PC-3 (cell line): Measurements from ENCODE around the gene UBE2R2. TPM values are rescaled to one million over a fixed set of nuclear protein-coding genes. Genes with fewer than 3 reads are reported as not detected.
"Not testable (repeated sequence)": the region's sequence is repeated elsewhere in the genome, so short reads cannot be mapped to it uniquely, and the experiment has no call there.

Experiments used
- ATAC-seq: fragments of 200-7000 bp; cut with Tn5 transposase; 2 replicates; pipeline ENCODE4 v1.9.1; 2020; ENCODE audit warnings: mild to moderate bottlenecking, moderate library complexity
- BruUV-seq: library from RNA; stranded (reverse); fragments of 400-500 nt; replicated peaks from 2 replicates; lab custom pipeline; 2021; lab: Mats Ljungman, UMichigan
- CTCF ChIA-PET: fragments of 300-600 bp; sonication (Branson Sonifier 250); formaldehyde crosslinking; loops from one replicate; lab custom pipeline; 2022; ENCODE audit warnings: antibody characterized with exemption; lab: Charles Lee
- POLR2A ChIA-PET: fragments of 300-600 bp; sonication (Branson Sonifier 250); formaldehyde crosslinking; loops from one replicate; lab custom pipeline; 2022; ENCODE audit warnings: antibody characterized with exemption; ENCODE audit not compliant: unreplicated experiment; lab: Charles Lee
- DNase-seq: peaks from one replicate; pipeline ENCODE4 v3.0.0-alpha.2; 2015
- H2AFZ ChIP-seq: fragments of 300-600 bp; sonication (generic); 2 replicates; pipeline ENCODE4 v1.6.0; 2016; ENCODE audit warnings: antibody characterized with exemption, low read length
- H3F3A ChIP-seq: fragments of 300-600 bp; sonication (generic); one replicate; pipeline ENCODE4 v1.6.0; 2017; ENCODE audit warnings: antibody characterized with exemption, low read length, control low read depth, mild to moderate bottlenecking; ENCODE audit not compliant: unreplicated experiment
- H3K27ac ChIP-seq: fragments of 300-600 bp; sonication (generic); 2 replicates; pipeline ENCODE4 v1.5.1; 2016; ENCODE audit warnings: mild to moderate bottlenecking, low read length
- H3K27me3 ChIP-seq: fragments of 300-600 bp; sonication (generic); 2 replicates; pipeline ENCODE4 v1.6.1; 2016; ENCODE audit warnings: low read length, mixed read lengths
- H3K36me3 ChIP-seq: fragments of 300-600 bp; sonication (generic); 2 replicates; pipeline ENCODE4 v1.6.1; 2016; ENCODE audit warnings: low read depth, mixed run types, low read length, mixed read lengths
- H3K4me1 ChIP-seq: fragments of 300-600 bp; sonication (generic); 2 replicates; pipeline ENCODE4 v1.5.1; 2016; ENCODE audit warnings: low read length; ENCODE audit not compliant: insufficient read depth
- H3K4me2 ChIP-seq: fragments of 300-600 bp; sonication (generic); 2 replicates; pipeline ENCODE4 v1.6.0; 2016; ENCODE audit warnings: low read length
- H3K4me3 ChIP-seq: fragments of 300-600 bp; sonication (generic); 2 replicates; pipeline ENCODE4 v1.5.1; 2016; ENCODE audit warnings: mild to moderate bottlenecking, low read length, mixed read lengths
- H3K79me2 ChIP-seq: fragments of 300-600 bp; sonication (generic); 2 replicates; pipeline ENCODE4 v1.6.1; 2017; ENCODE audit warnings: low read length, mixed read lengths
- H3K9ac ChIP-seq: fragments of 300-600 bp; sonication (generic); 2 replicates; pipeline ENCODE4 v1.6.0; 2016; ENCODE audit warnings: mild to moderate bottlenecking, low read length
- H3K9me2 ChIP-seq: fragments of 300-600 bp; sonication (generic); replicated peaks from 2 replicates; pipeline ENCODE4 v1.6.1; 2016; ENCODE audit warnings: mixed run types, low read length, mixed read lengths
- H3K9me3 ChIP-seq: fragments of 300-600 bp; sonication (generic); 2 replicates; pipeline ENCODE4 v1.6.1; 2016; ENCODE audit warnings: low read length, mixed read lengths
- H4K20me1 ChIP-seq: fragments of 300-600 bp; sonication (generic); 2 replicates; pipeline ENCODE4 v1.6.1; 2016; ENCODE audit warnings: low read length, mixed read lengths
- EZH2 ChIP-seq: fragments of 300-600 bp; sonication (generic); IDR thresholded peaks from one replicate; pipeline ENCODE4 v1.6.1; 2017; ENCODE audit warnings: antibody characterized with exemption, mild to moderate bottlenecking, low read length; ENCODE audit not compliant: unreplicated experiment
- EZH2phosphoT487 ChIP-seq: fragments of 300-600 bp; sonication (generic); IDR thresholded peaks from 2 replicates; pipeline ENCODE4 v1.6.1; 2018; ENCODE audit warnings: mild to moderate bottlenecking, antibody characterized with exemption, low read length, borderline replicate concordance
- intact Hi-C: fragments of 100-400 bp; cut with micrococcal nuclease; formaldehyde crosslinking; loops from 2 replicates; pipeline ENCODE4 v1.9.0; 2023
- total RNA-seq: library from RNA; depleted of rRNA; stranded (reverse); fragments of >200 nt; gene quantifications from 2 replicates; pipeline ENCODE4 v1.2.3, GENCODE V29; 2014
- TF ChIP-seq, protein P1 (sequence below): fragments of 300-600 bp; sonication (generic); conservative IDR thresholded peaks from 2 replicates; pipeline ENCODE4 v1.5.1; 2017; ENCODE audit warnings: antibody characterized with exemption, low read depth, mild to moderate bottlenecking, low read length

UBE2R2 gene
- total RNA-seq, 1 experiment from 2014 or later, result 18.4 TPM

GRCh38 chr9:33840381-33840780 is 23.4 kb downstream of the UBE2R2 start:
- H3F3A ChIP-seq, result no peaks in the 10 kb centered on the region
- DNase-seq, result no peak
- H3K4me3 ChIP-seq, result no peak overlapping the region
- no peaks in the 10 kb centered on the region for H3K9me2 ChIP-seq
- ChIA-PET CTCF (no interaction called here), POLR2A (no interaction called here)
- H3K9ac ChIP-seq, result no peak overlapping the region
- TF ChIP-seq EZH2, result no peak
- TF ChIP-seq, protein P1, sequence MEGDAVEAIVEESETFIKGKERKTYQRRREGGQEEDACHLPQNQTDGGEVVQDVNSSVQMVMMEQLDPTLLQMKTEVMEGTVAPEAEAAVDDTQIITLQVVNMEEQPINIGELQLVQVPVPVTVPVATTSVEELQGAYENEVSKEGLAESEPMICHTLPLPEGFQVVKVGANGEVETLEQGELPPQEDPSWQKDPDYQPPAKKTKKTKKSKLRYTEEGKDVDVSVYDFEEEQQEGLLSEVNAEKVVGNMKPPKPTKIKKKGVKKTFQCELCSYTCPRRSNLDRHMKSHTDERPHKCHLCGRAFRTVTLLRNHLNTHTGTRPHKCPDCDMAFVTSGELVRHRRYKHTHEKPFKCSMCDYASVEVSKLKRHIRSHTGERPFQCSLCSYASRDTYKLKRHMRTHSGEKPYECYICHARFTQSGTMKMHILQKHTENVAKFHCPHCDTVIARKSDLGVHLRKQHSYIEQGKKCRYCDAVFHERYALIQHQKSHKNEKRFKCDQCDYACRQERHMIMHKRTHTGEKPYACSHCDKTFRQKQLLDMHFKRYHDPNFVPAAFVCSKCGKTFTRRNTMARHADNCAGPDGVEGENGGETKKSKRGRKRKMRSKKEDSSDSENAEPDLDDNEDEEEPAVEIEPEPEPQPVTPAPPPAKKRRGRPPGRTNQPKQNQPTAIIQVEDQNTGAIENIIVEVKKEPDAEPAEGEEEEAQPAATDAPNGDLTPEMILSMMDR, result no peak
- TF ChIP-seq EZH2phosphoT487, result no peak
- peaks cover 31% of the 10 kb centered on the region for H4K20me1 ChIP-seq
- no peaks in the 10 kb centered on the region for H3K27me3 ChIP-seq
- no peak overlapping the region for H2AFZ ChIP-seq
- intact Hi-C loops, result no loop called here
- no TSS peak for BruUV-seq
- H3K27ac ChIP-seq, result no peak overlapping the region
- H3K36me3 ChIP-seq, result no peaks in the 10 kb centered on the region
- no peaks in the 10 kb centered on the region for H3K4me1 ChIP-seq
- no peak for ATAC-seq
- peaks cover 99% of the 10 kb centered on the region for H3K79me2 ChIP-seq
- no peak overlapping the region for H3K4me2 ChIP-seq
- no peaks in the 10 kb centered on the region for H3K9me3 ChIP-seq

DNA sequence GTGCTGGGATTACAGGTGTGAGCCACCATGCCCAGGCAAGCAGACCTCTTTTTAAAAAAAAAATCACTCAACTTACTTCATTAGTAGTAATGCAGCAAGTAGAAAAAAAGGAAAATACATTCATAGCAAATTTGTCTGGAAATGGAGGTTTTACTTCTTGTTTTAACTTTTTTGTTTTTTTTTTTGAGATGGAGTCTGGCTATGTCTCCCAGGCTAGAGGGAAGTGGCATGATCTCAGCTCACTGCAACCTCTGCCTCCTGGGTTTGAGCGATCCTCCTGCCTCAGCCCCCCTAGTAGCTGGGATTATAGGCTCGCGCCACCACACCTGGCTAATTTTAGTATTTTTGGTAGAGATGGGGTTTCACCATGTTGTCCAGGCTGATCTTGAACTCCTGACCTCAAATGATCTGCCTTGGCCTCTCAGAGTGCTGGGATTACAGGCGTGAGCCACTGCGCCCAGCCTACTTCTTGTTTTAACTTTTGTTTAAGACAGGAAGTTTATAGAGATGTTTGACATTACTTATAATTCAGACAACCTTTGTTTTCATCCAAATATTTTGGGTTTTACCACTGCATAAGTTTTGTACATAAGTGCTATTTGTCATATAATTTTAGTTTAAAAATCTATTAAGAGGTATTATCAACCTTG is 26.5 kb downstream of the UBE2R2 start:
- H3K4me1 ChIP-seq, result peaks cover 16% of the 10 kb centered on the region
- H3F3A ChIP-seq, result no peaks in the 10 kb centered on the region
- peaks cover 26% of the 10 kb centered on the region for H4K20me1 ChIP-seq
- no peak overlapping the region for H2AFZ ChIP-seq
- no peak for DNase-seq
- H3K27me3 ChIP-seq, result no peaks in the 10 kb centered on the region
- no peak overlapping the region for H3K4me3 ChIP-seq
- no peaks in the 10 kb centered on the region for H3K9me2 ChIP-seq
- ATAC-seq, result no peak
- CTCF ChIA-PET, result no interaction called here
- BruUV-seq, result no TSS peak
- intact Hi-C loops, result no loop called here
- H3K4me2 ChIP-seq, result no peak overlapping the region
- H3K9me3 ChIP-seq, result no peaks in the 10 kb centered on the region
- POLR2A ChIA-PET, result no interaction called here
- no peak overlapping the region for H3K27ac ChIP-seq
- H3K36me3 ChIP-seq, result no peaks in the 10 kb centered on the region
- H3K79me2 ChIP-seq, result peaks cover 100% of the 10 kb centered on the region
- TF ChIP-seq EZH2phosphoT487 (no peak), EZH2 (no peak)
- TF ChIP-seq, protein P1, result no peak
- no peak overlapping the region for H3K9ac ChIP-seq

DNA sequence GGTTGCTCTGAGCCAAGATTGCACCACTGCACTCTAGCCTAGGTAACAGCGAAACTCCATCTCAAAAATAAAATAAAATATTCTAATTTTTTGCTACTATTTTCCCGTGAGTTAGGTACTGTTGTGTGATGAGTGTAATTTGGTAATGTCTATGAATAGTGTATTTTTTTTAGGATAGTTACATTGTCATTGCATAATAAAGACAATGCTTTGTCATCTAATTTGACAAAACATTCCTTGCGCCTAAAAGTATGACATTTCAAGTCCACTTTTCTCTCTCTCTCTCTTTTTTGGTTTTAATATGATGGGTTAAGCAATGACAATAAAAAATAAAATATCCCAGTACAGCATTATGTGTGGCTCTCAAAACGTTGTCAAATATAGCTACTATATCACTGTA is 29.3 kb downstream of the UBE2R2 start:
- no peaks in the 10 kb centered on the region for H3K9me3 ChIP-seq

DNA sequence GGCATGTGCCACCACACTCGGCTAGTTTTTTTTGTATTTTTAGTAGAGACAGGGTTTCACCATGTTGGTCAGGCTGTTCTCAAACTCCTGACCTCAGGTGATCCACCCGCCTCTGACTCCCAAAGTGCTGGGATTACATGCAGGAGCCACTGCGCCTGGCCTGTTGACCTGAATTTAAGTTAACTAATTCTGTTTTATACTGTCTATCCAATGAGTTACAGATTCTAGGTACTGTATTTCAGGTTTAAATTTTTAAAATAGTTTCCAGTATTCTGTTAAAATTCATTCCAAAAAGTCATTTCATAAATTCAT is 30.9 kb downstream of the UBE2R2 start:
- H3K4me3 ChIP-seq, H3K27me3 ChIP-seq, H3F3A ChIP-seq, H3K36me3 ChIP-seq, H3K9ac ChIP-seq, ATAC-seq, H3K27ac ChIP-seq, BruUV-seq, CTCF ChIA-PET, H2AFZ ChIP-seq, DNase-seq, H3K9me2 ChIP-seq, H3K9me3 ChIP-seq, intact Hi-C loops: not testable (repeated sequence)
- peaks cover 99% of the 10 kb centered on the region for H3K79me2 ChIP-seq
- POLR2A ChIA-PET, result interaction anchor here (0.5 kb wide), 1 partner anchor 30 kb away, joined by 13 read pairs; no protein-coding TSS in a partner anchor
- H4K20me1 ChIP-seq, result peaks cover 18% of the 10 kb centered on the region; the same call in 1 of the 2 replicates
- 0 out of 2 replicates have a peak overlapping the region, but pooled peaks have one; percentile 61 for H3K4me2 ChIP-seq
- H3K4me1 ChIP-seq, result peaks cover 44% of the 10 kb centered on the region

More for the DNA sequence above, 29.3 kb downstream of the UBE2R2 start:
- ChIA-PET POLR2A (no interaction called here), CTCF (interaction anchor here (0.7 kb wide), 1 partner anchor 108 kb away, joined by 3 read pairs; no protein-coding TSS in a partner anchor)
- Histone ChIP-seq H3K9ac (no peak overlapping the region), H3K4me1 (peaks cover 35% of the 10 kb centered on the region), H4K20me1 (peaks cover 24% of the 10 kb centered on the region), H2AFZ (no peak overlapping the region), H3F3A (peaks cover 6% of the 10 kb centered on the region), H3K9me2 (no peaks in the 10 kb centered on the region), H3K79me2 (peaks cover 99% of the 10 kb centered on the region), H3K4me2 (no peak overlapping the region), H3K27me3 (no peaks in the 10 kb centered on the region), H3K4me3 (no peak overlapping the region), H3K36me3 (no peaks in the 10 kb centered on the region), H3K27ac (no peak overlapping the region)
- no peak for TF ChIP-seq EZH2phosphoT487
- no peak for TF ChIP-seq EZH2
- TF ChIP-seq, protein P1, result no peak
- ATAC-seq, result no peak
- no peak for DNase-seq
- BruUV-seq, result no TSS peak
- intact Hi-C loops, result no loop called here
